Measurements from ENCODE around the gene PPP1R13B.

PPP1R13B gene

DNA sequence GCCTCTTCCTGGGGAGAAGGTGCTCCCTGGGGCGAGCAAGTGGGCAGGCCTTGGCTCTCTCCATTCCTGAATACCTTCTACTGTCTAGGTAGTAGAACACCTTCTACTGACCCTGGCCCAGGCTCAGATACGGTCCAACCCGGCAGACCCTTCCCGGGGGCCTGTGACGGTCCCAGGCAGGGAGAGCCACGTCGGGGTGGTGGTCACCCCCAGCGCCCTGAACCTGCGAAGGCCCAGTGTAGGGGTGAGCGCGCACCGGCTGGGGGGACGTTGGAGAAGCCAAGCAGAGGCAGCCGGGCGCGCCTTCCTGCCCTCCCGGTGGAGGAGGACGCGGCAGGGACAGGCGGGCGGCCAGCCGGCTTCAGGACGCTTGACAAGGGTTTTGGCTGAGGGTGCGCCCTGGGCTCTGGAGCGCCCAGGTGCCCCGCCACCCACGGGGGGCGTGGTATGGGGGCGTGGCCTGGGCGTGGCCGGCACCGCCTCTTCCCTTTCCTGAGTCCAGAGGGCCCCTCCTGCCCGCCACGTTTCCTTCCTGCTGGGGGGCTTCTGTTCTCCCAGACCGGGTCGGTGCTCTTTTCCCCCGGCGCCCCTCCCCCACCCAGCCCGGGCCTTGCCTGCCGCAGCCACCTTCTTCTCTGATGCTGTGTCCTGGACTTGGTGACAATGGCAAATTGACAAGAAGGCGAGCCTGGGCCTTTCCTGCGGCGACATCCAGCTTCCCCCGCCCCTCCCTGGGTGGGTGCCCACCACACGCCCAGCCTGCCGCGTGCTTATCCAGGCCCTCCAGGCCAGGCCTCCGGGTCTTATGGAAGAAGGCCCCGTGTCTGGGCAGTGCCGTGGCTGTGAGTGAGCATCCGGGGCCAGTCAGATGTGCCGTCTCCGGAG is 24.5 kb upstream of the PPP1R13B start:
- TF ChIP-seq, protein P1, sequence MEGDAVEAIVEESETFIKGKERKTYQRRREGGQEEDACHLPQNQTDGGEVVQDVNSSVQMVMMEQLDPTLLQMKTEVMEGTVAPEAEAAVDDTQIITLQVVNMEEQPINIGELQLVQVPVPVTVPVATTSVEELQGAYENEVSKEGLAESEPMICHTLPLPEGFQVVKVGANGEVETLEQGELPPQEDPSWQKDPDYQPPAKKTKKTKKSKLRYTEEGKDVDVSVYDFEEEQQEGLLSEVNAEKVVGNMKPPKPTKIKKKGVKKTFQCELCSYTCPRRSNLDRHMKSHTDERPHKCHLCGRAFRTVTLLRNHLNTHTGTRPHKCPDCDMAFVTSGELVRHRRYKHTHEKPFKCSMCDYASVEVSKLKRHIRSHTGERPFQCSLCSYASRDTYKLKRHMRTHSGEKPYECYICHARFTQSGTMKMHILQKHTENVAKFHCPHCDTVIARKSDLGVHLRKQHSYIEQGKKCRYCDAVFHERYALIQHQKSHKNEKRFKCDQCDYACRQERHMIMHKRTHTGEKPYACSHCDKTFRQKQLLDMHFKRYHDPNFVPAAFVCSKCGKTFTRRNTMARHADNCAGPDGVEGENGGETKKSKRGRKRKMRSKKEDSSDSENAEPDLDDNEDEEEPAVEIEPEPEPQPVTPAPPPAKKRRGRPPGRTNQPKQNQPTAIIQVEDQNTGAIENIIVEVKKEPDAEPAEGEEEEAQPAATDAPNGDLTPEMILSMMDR (IDR thresholded peaks at IDR 0.05; ENCODE audit: extremely low read depth, insufficient read depth, missing control alignments), result no peak
- in situ Hi-C loops (cut with MboI; ENCODE audit: low pct_unique_long_range_greater_than_20kb, low sequenced_read_pairs, unreplicated experiment), result no loop called here
- peak; percentile 96 for DNase-seq (ENCODE audit: low spot score)

DNA sequence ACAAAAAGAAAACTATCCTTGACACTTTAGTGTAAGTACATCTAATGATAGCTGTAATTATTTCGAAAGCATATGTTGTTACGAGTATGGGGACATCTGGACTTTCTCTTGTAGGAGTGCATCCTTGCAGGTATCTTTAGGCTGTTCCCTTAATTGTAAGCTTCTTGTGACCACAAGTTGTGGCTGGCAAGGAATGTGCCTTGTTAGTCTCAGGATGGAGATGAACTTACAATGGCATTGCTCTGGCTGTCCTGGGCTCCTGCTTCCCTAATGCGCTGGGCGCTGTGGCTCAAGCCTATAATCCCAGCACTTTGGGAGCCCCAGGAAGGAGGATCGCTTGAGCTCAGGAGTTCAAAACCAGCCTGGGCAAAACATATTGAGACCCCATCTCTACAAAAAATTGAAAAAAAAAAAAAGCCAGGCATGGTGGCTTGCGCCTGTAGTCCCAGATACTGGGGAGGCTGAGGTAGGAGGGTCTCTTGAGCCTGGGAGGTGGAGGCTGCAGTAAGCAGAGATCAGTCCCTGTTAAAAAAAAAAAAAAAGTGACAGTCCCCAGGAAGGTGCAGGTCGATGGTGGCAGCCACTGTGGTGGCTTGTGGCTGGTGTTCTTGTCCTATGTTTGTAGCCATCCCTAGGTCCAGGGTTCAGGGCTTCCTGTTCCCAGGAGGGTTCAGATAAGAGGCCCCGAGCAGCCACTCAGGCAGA is 23.7 kb upstream of the PPP1R13B start:
- no peak for DNase-seq (ENCODE audit: low spot score)
- in situ Hi-C loops (cut with MboI; ENCODE audit: low pct_unique_long_range_greater_than_20kb, low sequenced_read_pairs, unreplicated experiment), result no loop called here
- TF ChIP-seq, protein P1 (IDR thresholded peaks at IDR 0.05; ENCODE audit: extremely low read depth, insufficient read depth, missing control alignments), result no peak

DNA sequence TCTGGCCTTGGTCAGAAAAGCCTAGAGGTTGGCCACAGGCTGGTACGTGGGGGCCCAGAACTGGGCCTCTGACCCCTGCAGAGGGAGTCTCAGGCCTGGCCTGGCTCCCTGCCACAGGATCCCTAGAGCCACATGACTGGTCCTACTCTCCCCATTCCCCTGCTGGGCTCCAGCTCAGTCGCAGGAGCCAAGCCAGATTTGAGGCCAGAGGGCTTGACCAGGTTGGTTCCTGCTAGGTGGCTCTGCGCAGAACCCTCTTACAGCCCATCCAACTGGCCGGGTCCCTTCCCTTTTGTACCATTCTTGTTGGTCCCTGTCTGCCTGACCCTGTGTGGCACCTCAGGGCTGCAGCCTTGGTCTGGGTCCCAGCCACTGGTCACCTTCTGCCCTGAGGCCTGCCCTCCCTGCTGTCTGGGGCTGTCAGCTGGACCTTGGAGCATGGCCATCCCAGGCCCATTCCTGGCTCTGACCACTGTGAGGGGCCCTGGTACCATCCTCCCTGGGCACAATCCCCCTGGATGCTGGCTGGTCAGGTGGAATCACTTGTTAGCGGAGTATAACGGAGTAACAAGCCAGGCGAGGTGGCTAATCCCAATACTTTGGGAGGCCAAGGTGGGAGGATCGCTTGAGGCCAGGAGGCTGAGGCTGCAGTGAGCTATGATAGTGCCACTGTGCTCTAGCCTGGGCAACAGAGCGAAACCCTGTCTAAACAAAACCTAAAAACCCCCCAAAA is 22.9 kb upstream of the PPP1R13B start:
- in situ Hi-C loops (cut with MboI; ENCODE audit: low pct_unique_long_range_greater_than_20kb, low sequenced_read_pairs, unreplicated experiment), result no loop called here
- DNase-seq (ENCODE audit: low spot score), result no peak
- TF ChIP-seq, protein P1 (IDR thresholded peaks at IDR 0.05; ENCODE audit: extremely low read depth, insufficient read depth, missing control alignments), result no peak

DNA sequence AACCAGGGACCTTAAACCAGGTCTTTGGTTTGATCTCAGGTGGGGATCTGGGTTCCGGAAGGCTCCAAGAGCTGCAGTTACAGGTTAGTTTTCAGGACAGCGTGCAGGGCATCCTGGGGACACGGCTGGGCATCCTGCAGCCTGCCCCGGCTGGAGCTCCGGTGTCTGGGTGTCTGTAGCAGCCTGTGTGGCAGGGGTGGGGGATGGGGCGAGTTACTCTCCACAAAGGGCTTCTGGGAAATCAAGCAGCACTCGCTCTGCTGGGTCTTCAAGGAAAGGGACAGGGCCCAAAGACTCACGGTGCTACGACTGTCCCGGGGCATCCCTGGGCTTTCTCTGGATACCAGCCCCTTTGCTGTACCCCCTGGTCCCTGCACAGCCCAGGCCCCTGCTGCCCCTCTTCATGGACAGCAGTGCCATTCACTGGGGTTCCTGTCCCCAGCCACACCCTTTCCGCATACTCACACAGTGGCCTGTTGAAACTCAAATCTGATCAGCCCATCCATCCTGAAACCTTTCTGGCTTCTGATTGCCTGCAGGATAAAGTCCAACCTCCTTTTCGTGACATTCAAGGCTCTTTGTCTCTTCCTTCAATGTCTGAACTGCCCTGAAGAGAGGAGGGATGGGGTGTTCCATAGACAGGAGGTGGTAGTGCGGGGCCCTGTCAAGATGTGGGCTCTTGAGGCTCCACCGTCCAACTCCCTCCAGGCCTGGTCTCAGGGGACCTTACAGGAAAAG is 22.2 kb upstream of the PPP1R13B start:
- TF ChIP-seq, protein P1 (IDR thresholded peaks at IDR 0.05; ENCODE audit: extremely low read depth, insufficient read depth, missing control alignments), result no peak
- in situ Hi-C loops (cut with MboI; ENCODE audit: low pct_unique_long_range_greater_than_20kb, low sequenced_read_pairs, unreplicated experiment), result no loop called here
- no peak for DNase-seq (ENCODE audit: low spot score)

DNA sequence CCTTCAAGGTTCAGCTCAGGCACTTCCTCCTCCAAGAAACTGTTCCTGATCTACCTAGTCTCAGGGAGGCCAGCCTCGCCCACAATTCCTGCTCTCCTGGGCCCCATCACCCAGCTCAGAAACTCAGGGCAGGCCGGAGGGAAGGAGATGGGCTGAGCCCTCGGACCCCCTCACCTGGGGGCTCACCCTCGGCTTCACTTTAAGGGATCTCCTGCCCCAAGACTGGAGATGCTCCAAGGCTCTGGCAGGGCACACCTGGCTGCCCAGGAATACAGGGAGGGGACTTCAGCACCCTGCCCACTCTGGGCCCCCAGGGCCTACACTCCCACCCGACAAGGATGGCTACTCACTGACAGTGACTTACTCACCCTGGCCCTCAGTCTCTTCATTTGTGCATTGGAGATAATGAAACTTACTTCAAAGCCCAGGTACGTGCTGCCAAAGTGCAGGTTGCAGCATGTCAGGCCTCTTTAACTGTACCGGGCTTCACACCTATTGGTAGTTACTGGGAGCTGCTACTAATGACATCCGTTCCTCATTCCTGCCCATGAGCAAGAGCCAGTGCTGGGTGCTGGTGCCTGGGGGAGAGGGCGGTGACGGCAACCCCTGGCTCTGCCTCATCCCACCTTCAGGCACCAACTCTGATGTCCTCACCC is 21.0 kb upstream of the PPP1R13B start:
- in situ Hi-C loops (cut with MboI; ENCODE audit: low pct_unique_long_range_greater_than_20kb, low sequenced_read_pairs, unreplicated experiment), result no loop called here
- DNase-seq (ENCODE audit: low spot score), result no peak
- TF ChIP-seq, protein P1 (IDR thresholded peaks at IDR 0.05; ENCODE audit: extremely low read depth, insufficient read depth, missing control alignments), result no peak
